Breast epithelium (tissue), 3 donors: Measurements from ENCODE around the gene WNT1.

Source experiments
- CTCF ChIP-seq, 3 donors: fragments of 450-650 bp; IDR thresholded peaks; one replicate each; pipeline ENCODE4 v1.5.1; 2016 to 2017; ENCODE audit warnings: antibody characterized with exemption in 3 of 3, mild to moderate bottlenecking in 3 of 3, moderate library complexity in 3 of 3
- POLR2A ChIP-seq: fragments of 450-650 bp; IDR thresholded peaks from one replicate; pipeline ENCODE4 v1.6.1; 2016; ENCODE audit warnings: antibody characterized with exemption, mild to moderate bottlenecking, moderate library complexity
- POLR2AphosphoS5 ChIP-seq, 3 donors: sonication (generic); formaldehyde crosslinking; IDR thresholded peaks; one replicate each; pipeline ENCODE4 v1.6.1; 2017; ENCODE audit warnings: antibody characterized with exemption in 3 of 3

- TF ChIP-seq CTCF (IDR thresholded peaks at IDR 0.05) (no peak), POLR2AphosphoS5 (IDR thresholded peaks at IDR 0.05) (no peak), POLR2A (no peak)
Observed at GRCh38 chr12:48954061-48954460, 24.1 kb upstream of the WNT1 start.
